H1 (cell line): Measurements from ENCODE around the gene COL20A1. TPM values are rescaled to one million over a fixed set of nuclear protein-coding genes. Genes with fewer than 3 reads are reported as not detected.

Experiments used
- CTCF ChIA-PET: fragments of 300-600 bp; sonication (Branson Sonifier 250); formaldehyde crosslinking; loops from one replicate; lab custom pipeline; 2021; ENCODE audit not compliant: partially characterized antibody; lab: Charles Lee
- POLR2A ChIA-PET: fragments of 300-600 bp; sonication (Branson Sonifier 250); formaldehyde crosslinking; loops from one replicate; lab custom pipeline; 2021; ENCODE audit warnings: inconsistent platforms; ENCODE audit not compliant: partially characterized antibody; lab: Charles Lee
- DNase-seq, 2 experiments: peaks; one replicate each; pipeline versions ENCODE4 v3.0.0 to v3.0.0-alpha.2; 2010 to 2022; ENCODE audit warnings: low spot score in 2 of 2, low read depth in 1 of 2, mixed read lengths in 1 of 2
- FAIRE-seq: peaks from 2 replicates; lab custom pipeline; 2011; peaks lifted over from hg19 to GRCh38; lab: Jason Lieb, UNC
- H2AFZ ChIP-seq: 2 replicates; pipeline ENCODE4 v1.8.1; 2012; ENCODE audit warnings: low read length, inconsistent platforms
- H2AK5ac ChIP-seq: 2 replicates; pipeline ENCODE4 v1.6.1; 2013; ENCODE audit warnings: low read depth, low read length
- H2BK120ac ChIP-seq: replicated peaks from 2 replicates; pipeline ENCODE3; 2013; ENCODE audit warnings: low read depth, low read length, inconsistent platforms
- H2BK12ac ChIP-seq: 2 replicates; pipeline ENCODE4 v1.6.1; 2013; ENCODE audit warnings: low read depth, low read length
- H2BK15ac ChIP-seq: 2 replicates; pipeline ENCODE4 v1.6.1; 2013; ENCODE audit warnings: low read length
- H2BK20ac ChIP-seq: 2 replicates; pipeline ENCODE4 v1.6.1; 2013; ENCODE audit warnings: low read length
- H2BK5ac ChIP-seq: 2 replicates; pipeline ENCODE4 v1.6.1; 2013; ENCODE audit warnings: low read depth, low read length
- H3K14ac ChIP-seq: 2 replicates; pipeline ENCODE4 v1.6.1; 2013; ENCODE audit warnings: inconsistent platforms; ENCODE audit not compliant: insufficient read length
- H3K18ac ChIP-seq: 2 replicates; pipeline ENCODE4 v1.6.1; 2013; ENCODE audit warnings: low read length; ENCODE audit errors: extremely low read depth
- H3K23ac ChIP-seq: 2 replicates; pipeline ENCODE4 v1.6.1; 2013; ENCODE audit warnings: inconsistent platforms; ENCODE audit not compliant: insufficient read length
- H3K23me2 ChIP-seq: 2 replicates; pipeline ENCODE4 v1.6.1; 2013; ENCODE audit warnings: low read depth, low read length
- H3K27ac ChIP-seq: 2 replicates; pipeline ENCODE4 v1.6.1; 2011; ENCODE audit warnings: low read depth, low read length, inconsistent platforms
- H3K27me3 ChIP-seq, 4 experiments: replicated peaks in 1 of 4; 1 replicate in 1 of 4; 2 replicates in 3 of 4; pipeline versions ENCODE4 v1.6.1 to v1.8.1; 2011 to 2013; ENCODE audit warnings: low read length in 3 of 4, mild to moderate bottlenecking in 3 of 4, inconsistent platforms in 2 of 4, mixed read lengths in 2 of 4, moderate library complexity in 1 of 4; ENCODE audit not compliant: control insufficient read depth in 3 of 4, insufficient read depth in 3 of 4; ENCODE audit errors: extremely low read depth in 1 of 4
- H3K36me3 ChIP-seq, 4 experiments: 2 replicates each; pipeline versions ENCODE4 v1.6.1 to v1.8.1; 2011 to 2013; ENCODE audit warnings: mild to moderate bottlenecking in 4 of 4, low read length in 3 of 4, moderate library complexity in 2 of 4, control low read depth in 1 of 4, inconsistent platforms in 1 of 4; ENCODE audit not compliant: insufficient read depth in 4 of 4, control insufficient read depth in 2 of 4
- H3K4ac ChIP-seq: replicated peaks from 2 replicates; pipeline ENCODE3; 2013; ENCODE audit warnings: low read length, low read depth, mixed read lengths, inconsistent platforms; ENCODE audit not compliant: insufficient read length
- H3K4me1 ChIP-seq, 4 experiments: replicated peaks in 1 of 4; 1 replicate in 1 of 4; 2 replicates in 3 of 4; pipeline versions ENCODE4 v1.6.1 to v1.8.1; 2011 to 2013; ENCODE audit warnings: low read length in 3 of 4, inconsistent platforms in 2 of 4, mixed read lengths in 1 of 4; ENCODE audit not compliant: insufficient read depth in 4 of 4, control insufficient read depth in 3 of 4
- H3K4me2 ChIP-seq, 2 experiments: 2 replicates each; pipeline versions ENCODE4 v1.6.1 to v1.8.1; 2011 to 2013; ENCODE audit warnings: low read depth in 2 of 2, low read length in 2 of 2, control low read depth in 1 of 2, inconsistent platforms in 1 of 2, mild to moderate bottlenecking in 1 of 2; ENCODE audit not compliant: insufficient read depth in 1 of 2
- H3K4me3 ChIP-seq, 4 experiments: fragments of 200-600, 300-600 bp in 1 of 4; sonication (generic), shearing (Covaris generic), sonication (Bioruptor Twin) in 1 of 4; 2 replicates each; pipeline versions ENCODE4 v1.5.1 to v1.8.1; 2011 to 2016; ENCODE audit warnings: low read length in 4 of 4, low read depth in 3 of 4, control low read depth in 2 of 4, inconsistent platforms in 2 of 4, mild to moderate bottlenecking in 2 of 4, mixed read lengths in 1 of 4, moderate library complexity in 1 of 4; ENCODE audit not compliant: insufficient read depth in 2 of 4; ENCODE audit errors: extremely low read depth in 1 of 4
- H3K56ac ChIP-seq: replicated peaks from 2 replicates; pipeline ENCODE3; 2013; ENCODE audit warnings: low read depth, mild to moderate bottlenecking, mixed read lengths, low read length, inconsistent platforms; ENCODE audit not compliant: insufficient read length
- H3K79me1 ChIP-seq: 2 replicates; pipeline ENCODE4 v1.6.1; 2013; ENCODE audit warnings: low read depth, low read length, control low read depth
- H3K79me2 ChIP-seq, 2 experiments: 2 replicates each; pipeline versions ENCODE4 v1.6.1 to v1.8.1; 2012 to 2013; ENCODE audit warnings: low read length in 2 of 2, mild to moderate bottlenecking in 2 of 2, inconsistent platforms in 1 of 2; ENCODE audit not compliant: insufficient read depth in 2 of 2, control insufficient read depth in 1 of 2
- H3K9ac ChIP-seq, 4 experiments: replicated peaks in 1 of 4; 1 replicate in 1 of 4; 2 replicates in 3 of 4; pipeline versions ENCODE4 v1.6.1 to v1.8.1; 2011 to 2013; ENCODE audit warnings: low read depth in 3 of 4, low read length in 3 of 4, control low read depth in 2 of 4, mild to moderate bottlenecking in 2 of 4, moderate library complexity in 2 of 4, inconsistent platforms in 1 of 4; ENCODE audit errors: extremely low read depth in 1 of 4
- H3K9me3 ChIP-seq, 2 experiments: 2 replicates each; pipeline versions ENCODE4 v1.6.1 to v1.8.1; 2012 to 2013; ENCODE audit warnings: mild to moderate bottlenecking in 2 of 2, moderate library complexity in 2 of 2, control low read depth in 1 of 2, inconsistent platforms in 1 of 2, low read depth in 1 of 2, low read length in 1 of 2, mixed read lengths in 1 of 2; ENCODE audit not compliant: insufficient read depth in 2 of 2
- H4K20me1 ChIP-seq, 2 experiments: replicated peaks in 1 of 2; 2 replicates each; pipeline versions ENCODE3 to v1.8.1; 2011 to 2013; ENCODE audit warnings: inconsistent platforms in 2 of 2, low read length in 2 of 2, mild to moderate bottlenecking in 1 of 2; ENCODE audit not compliant: insufficient read depth in 2 of 2, control insufficient read depth in 1 of 2
- H4K5ac ChIP-seq: 2 replicates; pipeline ENCODE4 v1.6.1; 2013; ENCODE audit warnings: low read length, low read depth, mixed read lengths, inconsistent platforms; ENCODE audit not compliant: insufficient read length
- H4K8ac ChIP-seq: 2 replicates; pipeline ENCODE4 v1.8.0; 2013; ENCODE audit warnings: mild to moderate bottlenecking, moderate library complexity, low read length, inconsistent platforms; ENCODE audit not compliant: insufficient read depth; ENCODE audit errors: extremely low read depth
- H4K91ac ChIP-seq: replicated peaks from 2 replicates; pipeline ENCODE3; 2013; ENCODE audit warnings: low read length, mixed read lengths, inconsistent platforms; ENCODE audit not compliant: insufficient read length
- GABPA ChIP-seq: IDR thresholded peaks from 2 replicates; pipeline ENCODE4 v1.6.1; 2011; ENCODE audit warnings: mild to moderate bottlenecking, low read length, moderate library complexity, borderline replicate concordance; ENCODE audit not compliant: insufficient read depth
- HDAC2 ChIP-seq, 2 experiments: fragments of 300-600 bp in 1 of 2; sonication (generic) in 1 of 2; IDR thresholded peaks; 2 replicates each; pipeline ENCODE4 v1.6.1; 2011 to 2012; ENCODE audit warnings: low read depth in 2 of 2, low read length in 2 of 2, mild to moderate bottlenecking in 2 of 2, moderate library complexity in 2 of 2, borderline replicate concordance in 1 of 2, inconsistent platforms in 1 of 2
- NANOG ChIP-seq: IDR thresholded peaks from 2 replicates; pipeline ENCODE4 v1.6.1; 2011; ENCODE audit warnings: low read length, low read depth, mild to moderate bottlenecking, inconsistent platforms; ENCODE audit not compliant: insufficient read depth, poor library complexity, severe bottlenecking
- POLR2AphosphoS5 ChIP-seq: IDR thresholded peaks from 2 replicates; pipeline ENCODE4 v1.6.1; 2011; ENCODE audit warnings: low read depth, low read length
- POU5F1 ChIP-seq: IDR thresholded peaks from 2 replicates; pipeline ENCODE4 v1.6.1; 2011; ENCODE audit warnings: low read depth, mild to moderate bottlenecking, low read length, moderate library complexity
- RBBP5 ChIP-seq: IDR thresholded peaks from 2 replicates; pipeline ENCODE4 v1.7.1; 2012; ENCODE audit warnings: low read depth, mild to moderate bottlenecking, inconsistent platforms, low read length, moderate library complexity, borderline replicate concordance
- SAP30 ChIP-seq: fragments of 300-600 bp; sonication (generic); IDR thresholded peaks from 2 replicates; pipeline ENCODE4 v1.7.1; 2012; ENCODE audit warnings: low read length, moderate library complexity, mild to moderate bottlenecking, inconsistent platforms; ENCODE audit not compliant: insufficient read depth, insufficient replicate concordance
- SRF ChIP-seq: IDR thresholded peaks from 2 replicates; pipeline ENCODE4 v1.6.1; 2011; ENCODE audit warnings: mild to moderate bottlenecking, low read depth, low read length, moderate library complexity
- WGBS, 2 experiments: shearing (Covaris generic) in 1 of 2; methylation state at CpG; one replicate each; pipeline versions ENCODE4 v1.1.6 to v1.1.7; 2013 to 2015; ENCODE audit warnings: low lambda C conversion rate in 2 of 2, mixed read lengths in 2 of 2, inconsistent platforms in 1 of 2, low coverage in 1 of 2, missing lambda C conversion rate in 1 of 2; ENCODE audit not compliant: insufficient replicate concordance in 2 of 2, insufficient coverage in 1 of 2, insufficient read length in 1 of 2; ENCODE audit errors: extremely low coverage in 1 of 2, missing lambda C conversion rate in 1 of 2; 5-methylcytosine and 5-hydroxymethylcytosine counted together
- polyA plus RNA-seq, 7 experiments: library from polyadenylated mRNA; depleted of rRNA in 3 of 7; stranded (reverse) in 5 of 7; unstranded in 2 of 7; fragments of >200 nt in 5 of 7; fragments of 200-250 nt in 2 of 7; gene quantifications; 1 replicate in 5 of 7; 2 replicates in 1 of 7; 4 replicates in 1 of 7; pipeline versions ENCODE4 v1.2.1 to v1.2.3, GENCODE V29; 2011 to 2013; ENCODE audit warnings: missing spikeins in 2 of 7, mixed read lengths in 2 of 7
- total RNA-seq: library from RNA; stranded (reverse); fragmentation: NEBNext Ultra II Directional; extraction: Animal tissue kit (Norgen Biotek cat#: 25700); gene quantifications from 2 replicates; pipeline ENCODE4 v1.2.1, GENCODE V29; 2021

The COL20A1 gene
- total and polyA plus RNA-seq, 2 of the 8 experiments (the other 6 are each of a cell fraction or from before 2014, with no cell fraction given), result 0.19 to 0.21 TPM

- FAIRE-seq, result no peak
- TF ChIP-seq POU5F1 (no peak), POLR2AphosphoS5 (no peak), GABPA (no peak), RBBP5 (no peak), SRF (no peak), NANOG (no peak), HDAC2 (IDR thresholded peaks at IDR 0.05; ENCODE audit: borderline replicate concordance in 1 of 2, low read depth in 2 of 2, low read length in 2 of 2) (no peak), SAP30 (no peak)
Observed at GRCh38 chr20:63356511-63356910, 63.5 kb downstream of the COL20A1 start.

More at GRCh38 chr20:63356511-63356910, 63.5 kb downstream of the COL20A1 start:
- ChIA-PET CTCF (interaction anchor here (0.6 to 8.1 kb wide), 4 partner anchors 24 to 133 kb away, joined by 3 to 85 read pairs (median 12); no protein-coding TSS in a partner anchor), POLR2A (interaction anchor here (1.0 kb wide), 1 partner anchor 44 kb away, joined by 3 read pairs; no protein-coding TSS in a partner anchor)
- Histone ChIP-seq H2AK5ac (no peak overlapping the region), H3K4me3 (no peak overlapping the region), H3K36me3 (no peaks in the 10 kb centered on the region), H3K23me2 (peaks cover 4% of the 10 kb centered on the region; the same call in 1 of the 2 replicates), H3K9me3 (no peaks in the 10 kb centered on the region), H3K56ac (no peak overlapping the region), H3K9ac (no peak overlapping the region), H2BK12ac (no peak overlapping the region), H3K14ac (no peak overlapping the region), H3K4ac (no peak overlapping the region), H4K5ac (no peak overlapping the region), H4K8ac (0 out of 2 replicates have a peak overlapping the region, but pooled peaks have one; percentile 25), H3K4me1 (peaks cover 0 to 19% (median 13%) of the 10 kb centered on the region in 4 experiments; a peak in 5 of 7 replicates), H3K79me1 (no peaks in the 10 kb centered on the region), H2AFZ (no peak overlapping the region), H2BK20ac (no peak overlapping the region), H2BK5ac (no peak overlapping the region), H3K27ac (no peak overlapping the region), H2BK120ac (no peak overlapping the region), H4K91ac (no peak overlapping the region), H3K27me3 (peaks cover 0 to 12% (median 7%) of the 10 kb centered on the region in 4 experiments; a peak in 5 of 7 replicates), H3K79me2 (no peaks in the 10 kb centered on the region), H3K23ac (no peak overlapping the region), H3K4me2 (no peak overlapping the region), H3K18ac (no peak overlapping the region), H2BK15ac (no peak overlapping the region), H4K20me1 (peaks cover 0 to 4% of the 10 kb centered on the region in 2 experiments)
- 82% methylated on average over 8 of the region's 8 CpGs; no CpG with 5 or more reads in 1 of the 2 experiments for WGBS, 2 experiments
- no peak for DNase-seq
